Kidney capillary endothelial cell (primary cell): ENCODE results near the gene TMEM181.
"Not testable (repeated sequence)": the region's sequence is repeated elsewhere in the genome, so short reads cannot be mapped to it uniquely, and the experiment has no call there.

Experiments
- DNase-seq: peaks from one replicate; pipeline ENCODE4 v3.0.0-alpha.2; 2018; ENCODE audit warnings: low spot score

The TMEM181 gene

GRCh38 chr6:158559895-158560835 lies at the start of gene TMEM181:
TMEM181 (plus strand) TSS chr6:158560091; CDS start chr6:158560225, 134 bp downstream.
- peak; percentile 75 for DNase-seq

GRCh38 chr6:158512809-158513208 lies 47.1 kb upstream of the TMEM181 start:
- no peak for DNase-seq

GRCh38 chr6:158514176-158514575 lies 45.7 kb upstream of the TMEM181 start:
- no peak for DNase-seq

GRCh38 chr6:158514991-158515390 lies 44.9 kb upstream of the TMEM181 start:
- no peak for DNase-seq

GRCh38 chr6:158516098-158516497 lies 43.8 kb upstream of the TMEM181 start:
- DNase-seq = no peak

- no peak for DNase-seq
Observed at GRCh38 chr6:158517038-158517437, 42.9 kb upstream of the TMEM181 start.

- no peak for DNase-seq
Observed at GRCh38 chr6:158517581-158517980, 42.3 kb upstream of the TMEM181 start.

GRCh38 chr6:158518191-158519127 lies 41.4 kb upstream of the TMEM181 start:
- DNase-seq = peak; percentile 48

- no peak for DNase-seq
Observed at GRCh38 chr6:158519300-158519699, 40.6 kb upstream of the TMEM181 start.

- no peak for DNase-seq
Observed at GRCh38 chr6:158519761-158520160, 40.1 kb upstream of the TMEM181 start.

GRCh38 chr6:158520975-158521374 lies 38.9 kb upstream of the TMEM181 start:
- not testable (repeated sequence) for DNase-seq

- no peak for DNase-seq
Observed at GRCh38 chr6:158521759-158522158, 38.1 kb upstream of the TMEM181 start.

GRCh38 chr6:158522616-158523015 lies 37.3 kb upstream of the TMEM181 start:
- no peak for DNase-seq

GRCh38 chr6:158524311-158524710 lies 35.6 kb upstream of the TMEM181 start:
- no peak for DNase-seq

GRCh38 chr6:158527858-158528257 lies 32.0 kb upstream of the TMEM181 start:
- not testable (repeated sequence) for DNase-seq

- DNase-seq = no peak
Observed at GRCh38 chr6:158528826-158529225, 31.1 kb upstream of the TMEM181 start.

GRCh38 chr6:158529629-158530028 lies 30.3 kb upstream of the TMEM181 start:
- no peak for DNase-seq

- no peak for DNase-seq
Observed at GRCh38 chr6:158531566-158531965, 28.3 kb upstream of the TMEM181 start.

- no peak for DNase-seq
Observed at GRCh38 chr6:158531970-158532369, 27.9 kb upstream of the TMEM181 start.

GRCh38 chr6:158536084-158536890 lies 23.6 kb upstream of the TMEM181 start:
- DNase-seq = peak; percentile 79

GRCh38 chr6:158536891-158537798 lies 22.7 kb upstream of the TMEM181 start:
- DNase-seq = no peak
